HG03159 (cell line): ENCODE measurements around the gene GPR171.
A peak's percentile ranks its signal among the peaks of the same experiment; 100 is the strongest.

Source experiments
- ATAC-seq: cut with Tn5 transposase; IDR thresholded peaks from one replicate; pipeline ENCODE4 v1.9.1; 2021; ENCODE audit warnings: mild to moderate bottlenecking, moderate library complexity; ENCODE audit not compliant: unreplicated experiment

The GPR171 gene

GRCh38 chr3:151214459-151214858 lies 11.4 kb upstream of the GPR171 start:
- no peak for ATAC-seq

DNA sequence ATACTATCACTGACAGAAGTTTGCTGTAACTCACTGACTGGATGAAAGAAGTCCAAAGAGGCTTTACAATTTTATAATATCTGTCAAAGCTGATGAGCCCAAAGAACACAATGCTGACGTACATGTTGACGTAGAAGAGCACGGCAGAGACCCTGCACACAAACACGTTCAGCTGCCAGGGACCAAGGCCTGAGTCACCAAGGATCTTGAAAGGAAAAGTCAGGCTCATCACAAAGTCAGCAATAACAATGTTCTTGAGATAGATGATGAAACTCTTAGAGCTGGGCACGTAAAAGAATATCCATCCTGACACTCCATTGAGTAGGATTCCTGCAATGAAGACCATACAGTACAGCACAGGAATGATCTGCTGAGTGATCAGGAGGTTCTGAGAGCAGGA lies 10.9 kb upstream of the GPR171 start:
- ATAC-seq: no peak

DNA sequence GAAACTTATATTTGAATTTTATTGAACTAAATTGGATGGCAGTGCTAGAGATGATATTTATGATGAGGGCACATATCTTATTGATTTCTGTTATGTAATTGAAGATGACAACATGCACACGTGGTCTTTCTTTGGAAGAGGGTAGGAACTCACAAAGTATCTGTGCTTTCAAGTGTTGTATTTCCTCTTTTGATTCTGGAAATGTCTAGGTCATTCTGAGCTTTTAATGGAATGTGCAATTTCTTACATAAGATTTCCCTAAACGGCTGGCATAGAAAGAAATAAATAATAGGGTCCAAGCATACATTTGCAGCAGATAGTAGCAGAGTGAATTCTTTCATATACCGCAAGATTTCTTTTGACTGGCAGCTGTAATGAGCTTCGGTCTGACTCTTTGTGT lies 10.1 kb upstream of the GPR171 start:
- no peak for ATAC-seq

- ATAC-seq: peak; percentile 75
Observed at GRCh38 chr3:151210676-151211381, 7.8 kb upstream of the GPR171 start.

- no peak for ATAC-seq
Observed at GRCh38 chr3:151209654-151210053, 6.6 kb upstream of the GPR171 start.

GRCh38 chr3:151206201-151206600 lies 3.2 kb upstream of the GPR171 start:
- ATAC-seq: no peak

- no peak for ATAC-seq
Observed at GRCh38 chr3:151205482-151205881, 2.5 kb upstream of the GPR171 start.

GRCh38 chr3:151204530-151205402 lies 1.8 kb upstream of the GPR171 start:
- no peak for ATAC-seq

DNA sequence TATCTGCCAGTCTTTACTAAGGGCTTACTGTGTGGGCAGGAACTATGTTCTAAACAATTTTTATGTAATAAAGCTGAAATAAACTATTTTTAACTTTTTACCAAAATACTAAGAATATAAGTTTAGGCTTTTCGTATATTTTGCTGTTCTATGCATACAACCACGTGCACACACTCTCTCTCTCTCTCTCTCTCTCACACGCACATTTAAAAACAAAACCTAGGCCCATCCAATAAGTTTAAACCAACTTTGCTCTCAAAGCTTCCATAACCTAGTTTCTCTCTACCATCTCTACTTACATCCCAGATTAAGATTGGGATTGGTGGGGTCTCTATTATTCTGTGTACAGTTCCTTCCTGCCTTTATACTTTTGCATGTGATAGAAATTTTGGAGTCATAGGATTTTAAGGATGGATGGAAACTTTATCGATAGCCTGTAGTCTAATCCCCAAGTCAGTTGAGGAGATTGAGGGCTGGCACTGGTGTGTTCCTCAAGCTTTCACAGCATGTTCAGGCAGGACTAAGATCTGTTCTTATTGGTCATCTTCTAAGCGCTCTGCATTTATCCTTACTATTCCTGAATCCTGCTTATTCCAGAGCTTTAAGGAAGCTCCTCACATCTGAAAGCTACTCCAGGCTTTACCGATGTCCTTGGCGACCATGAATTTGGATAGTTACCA lies 1.8 kb downstream of the GPR171 start:
- no peak for ATAC-seq

GRCh38 chr3:151200586-151200985 lies 2.4 kb downstream of the GPR171 start:
- ATAC-seq: no peak

- ATAC-seq: no peak
Observed at GRCh38 chr3:151199554-151200438, 3.2 kb downstream of the GPR171 start.

DNA sequence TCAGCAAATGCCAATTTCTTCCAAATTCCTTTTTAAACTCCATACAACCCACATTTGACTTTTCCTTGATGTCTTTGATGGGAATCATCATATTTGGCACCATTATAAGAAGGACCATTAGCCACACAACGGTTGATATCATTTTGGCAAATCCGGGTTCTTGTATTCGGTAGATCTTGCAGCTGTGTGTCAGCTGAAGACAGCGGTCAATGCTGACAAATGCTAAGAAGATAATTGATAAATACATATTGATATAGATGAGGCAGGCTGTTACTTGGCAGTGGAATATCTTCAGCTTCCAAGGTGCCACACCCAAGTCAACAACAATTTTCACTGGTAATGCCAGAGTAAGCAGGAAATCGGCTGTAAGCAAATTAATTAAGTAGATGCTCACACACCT lies 4.2 kb downstream of the GPR171 start:
- ATAC-seq: no peak

DNA sequence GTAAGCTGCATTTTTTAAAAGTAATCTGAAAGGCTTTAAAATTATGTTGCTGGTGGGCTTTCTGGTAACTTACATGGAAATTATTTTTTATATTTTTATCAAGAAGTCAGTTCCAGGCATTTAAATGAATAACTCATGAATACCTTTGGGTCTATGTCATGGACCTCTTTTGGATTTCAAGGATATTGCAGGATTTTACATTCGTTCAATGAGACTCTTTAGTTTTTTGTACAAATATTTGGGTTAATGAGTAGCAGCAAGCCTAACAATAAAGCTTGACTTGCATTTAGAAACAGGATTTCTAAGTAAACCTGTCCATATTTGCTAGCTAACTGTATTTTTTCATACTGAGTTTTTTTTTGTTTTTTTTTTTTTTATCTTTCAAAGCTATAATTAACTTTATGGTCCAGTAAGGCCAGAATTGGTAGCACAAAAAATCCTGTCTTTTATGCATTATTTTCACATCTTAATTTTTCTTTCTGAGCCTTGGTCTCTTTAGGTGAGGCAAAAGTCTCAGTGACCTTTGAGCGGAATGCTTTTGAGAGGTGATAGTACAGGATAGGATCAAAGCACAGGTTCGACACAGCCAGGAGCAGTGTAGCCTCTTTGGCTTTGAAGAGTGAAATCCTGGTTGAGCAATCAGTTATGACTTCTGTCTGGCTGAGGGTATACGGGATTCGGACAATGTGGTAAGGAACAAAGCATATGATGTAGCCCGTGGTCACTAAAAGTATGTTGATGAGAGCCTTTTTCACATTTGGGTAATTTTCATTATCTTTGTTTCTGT lies 4.8 kb downstream of the GPR171 start:
- no peak for ATAC-seq

DNA sequence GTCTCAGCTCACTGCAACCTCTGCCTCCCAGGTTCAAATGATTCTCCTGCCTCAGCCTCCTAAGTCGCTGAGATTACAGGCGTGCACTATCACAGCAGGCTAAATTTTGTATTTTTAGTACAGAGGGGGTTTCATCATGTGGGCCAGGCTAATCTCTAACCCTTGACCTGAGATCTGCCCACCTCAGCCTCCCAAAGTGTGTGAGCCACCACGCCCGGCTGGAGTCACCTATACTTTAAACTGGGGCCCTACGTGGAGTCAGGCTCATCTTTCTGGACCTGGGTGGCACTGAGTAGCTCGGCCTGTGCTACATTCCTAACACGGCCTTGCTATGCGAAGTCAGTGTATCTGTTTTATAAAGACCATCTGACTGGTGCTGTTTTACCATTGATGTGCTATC lies 5.8 kb downstream of the GPR171 start:
- no peak for ATAC-seq

DNA sequence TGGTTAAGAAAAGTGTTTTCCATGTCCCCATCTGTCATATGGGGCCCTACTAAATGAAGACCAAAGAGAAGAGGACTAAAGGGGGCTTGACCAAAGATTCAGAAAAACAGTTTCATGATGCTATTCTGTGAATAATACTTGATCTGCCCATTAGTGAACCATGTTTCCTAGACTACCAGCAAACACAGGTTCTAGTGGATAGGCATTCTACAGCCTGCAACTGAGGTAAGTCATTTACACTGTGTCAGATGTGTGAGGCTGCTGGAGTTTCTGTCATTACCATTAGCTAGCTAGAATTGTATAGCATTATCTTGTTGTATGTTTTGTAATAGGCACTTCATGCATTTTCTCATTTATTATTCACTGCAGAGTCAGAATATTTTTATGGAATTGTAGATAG lies 6.6 kb downstream of the GPR171 start:
- ATAC-seq: no peak

DNA sequence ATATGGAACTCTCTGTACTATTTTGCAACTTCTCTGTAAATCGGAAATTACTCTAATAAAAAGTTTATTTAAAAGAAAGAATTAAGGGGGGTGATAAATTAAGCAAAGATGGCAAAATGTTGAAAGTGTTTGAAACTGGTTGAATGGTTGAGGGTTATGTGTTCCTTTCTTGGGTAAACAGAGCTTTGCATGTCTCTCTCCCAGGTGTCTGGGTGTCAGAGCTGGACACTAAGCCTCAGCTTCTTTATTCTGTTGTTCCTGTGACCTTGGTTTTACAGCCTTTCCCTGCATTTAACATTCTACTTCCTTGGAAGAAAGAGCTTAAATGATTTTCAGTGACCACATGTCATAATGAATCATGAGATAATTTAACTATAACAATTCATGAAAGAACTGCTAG lies 7.2 kb downstream of the GPR171 start:
- ATAC-seq: no peak

DNA sequence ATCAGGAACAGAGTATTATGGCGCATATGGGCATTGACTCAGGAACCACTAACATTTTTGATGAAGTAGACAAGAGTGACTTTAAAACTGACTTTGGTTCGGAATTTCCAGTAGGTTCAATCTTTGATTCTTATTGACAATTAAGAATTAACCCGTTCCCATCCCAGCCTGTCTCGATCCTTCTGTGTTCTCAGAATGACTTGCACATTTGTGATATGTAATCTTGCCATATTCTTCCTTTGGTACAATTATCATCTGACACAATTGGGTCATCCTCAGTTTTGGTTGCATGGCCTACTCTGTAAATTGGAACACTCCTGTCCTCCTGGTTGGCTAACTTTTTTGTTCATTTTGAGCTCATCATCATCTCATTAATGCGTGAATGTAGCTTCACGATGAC lies 10.5 kb downstream of the GPR171 start:
- ATAC-seq: no peak

DNA sequence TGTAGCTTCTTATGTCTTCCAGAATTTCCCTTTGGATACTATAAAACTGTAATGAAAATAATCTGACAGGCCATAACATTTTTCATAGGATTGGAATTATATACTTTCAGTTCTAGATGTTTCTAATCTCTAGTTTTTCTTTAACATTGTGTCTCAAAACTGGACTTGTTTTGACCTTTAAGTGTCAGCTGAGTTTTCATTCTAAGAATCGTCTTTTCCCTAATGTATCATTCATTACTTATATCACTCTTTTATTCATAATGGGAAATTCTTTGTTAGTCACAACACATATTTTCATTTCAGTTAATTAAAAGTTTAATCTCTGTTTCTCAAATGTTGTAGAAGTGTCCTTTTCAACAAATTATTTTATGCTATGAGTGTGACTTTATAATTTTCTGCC lies 11.9 kb downstream of the GPR171 start:
- no peak for ATAC-seq

DNA sequence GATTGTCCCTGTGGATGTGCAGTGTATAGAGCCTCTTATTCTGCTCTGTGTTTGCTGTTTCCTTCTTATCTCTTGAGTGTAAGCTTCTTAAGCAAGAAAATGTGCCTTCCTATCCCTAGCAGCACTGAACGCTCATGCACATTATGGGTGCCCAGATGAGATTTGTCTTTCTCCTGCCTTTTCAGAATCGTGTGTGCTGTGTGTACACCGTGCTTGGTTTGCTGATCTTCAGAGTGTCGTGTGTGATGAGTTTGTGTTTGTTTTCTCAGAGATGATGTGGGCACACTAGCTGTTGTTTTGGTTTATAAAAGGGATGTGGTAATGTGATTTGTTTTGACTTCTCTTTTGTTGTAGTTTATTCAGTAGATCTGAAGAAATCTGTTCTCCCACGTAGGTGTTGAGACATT lies 19.7 kb downstream of the GPR171 start:
- no peak for ATAC-seq
